ENCODE data around the gene TRIM24.

- TF ChIP-seq CTCF (IDR thresholded peaks at IDR 0.05) = no peak
- TF ChIP-seq ZFX (IDR thresholded peaks at IDR 0.05; ENCODE audit: borderline replicate concordance) = no peak
Observed at GRCh38 chr7:138606236-138606635, 146.2 kb downstream of the TRIM24 start.

Measured in 22Rv1 (cell line).